Measurements from ENCODE around the gene ANO10.

The ANO10 gene

DNA sequence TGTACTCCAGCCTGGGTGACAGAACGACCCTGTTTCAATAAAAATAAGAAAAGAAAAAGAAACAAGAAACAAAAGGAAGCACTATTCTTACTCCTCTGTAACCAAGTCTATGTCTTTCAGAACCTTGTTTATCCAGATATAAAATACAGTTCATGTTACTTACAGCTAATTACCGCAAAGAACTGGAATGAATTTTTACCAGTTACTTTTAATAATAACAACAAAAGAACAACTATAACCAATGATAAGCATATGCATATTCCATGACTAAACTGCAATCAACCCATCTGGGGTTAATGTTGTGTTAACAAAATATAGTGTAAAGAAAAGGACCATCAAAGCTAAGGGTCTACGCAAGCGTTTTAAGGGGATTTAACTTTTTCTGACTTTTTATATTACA is 212.3 kb downstream of the ANO10 start:
- DNase-seq, result no peak

GRCh38 chr3:43406643-43407023 is 215.2 kb downstream of the ANO10 start:
- no peak for DNase-seq

- DNase-seq, result no peak
These were observed 215.7 kb downstream of the ANO10 start for GRCh38 chr3:43405888-43406642.

DNA sequence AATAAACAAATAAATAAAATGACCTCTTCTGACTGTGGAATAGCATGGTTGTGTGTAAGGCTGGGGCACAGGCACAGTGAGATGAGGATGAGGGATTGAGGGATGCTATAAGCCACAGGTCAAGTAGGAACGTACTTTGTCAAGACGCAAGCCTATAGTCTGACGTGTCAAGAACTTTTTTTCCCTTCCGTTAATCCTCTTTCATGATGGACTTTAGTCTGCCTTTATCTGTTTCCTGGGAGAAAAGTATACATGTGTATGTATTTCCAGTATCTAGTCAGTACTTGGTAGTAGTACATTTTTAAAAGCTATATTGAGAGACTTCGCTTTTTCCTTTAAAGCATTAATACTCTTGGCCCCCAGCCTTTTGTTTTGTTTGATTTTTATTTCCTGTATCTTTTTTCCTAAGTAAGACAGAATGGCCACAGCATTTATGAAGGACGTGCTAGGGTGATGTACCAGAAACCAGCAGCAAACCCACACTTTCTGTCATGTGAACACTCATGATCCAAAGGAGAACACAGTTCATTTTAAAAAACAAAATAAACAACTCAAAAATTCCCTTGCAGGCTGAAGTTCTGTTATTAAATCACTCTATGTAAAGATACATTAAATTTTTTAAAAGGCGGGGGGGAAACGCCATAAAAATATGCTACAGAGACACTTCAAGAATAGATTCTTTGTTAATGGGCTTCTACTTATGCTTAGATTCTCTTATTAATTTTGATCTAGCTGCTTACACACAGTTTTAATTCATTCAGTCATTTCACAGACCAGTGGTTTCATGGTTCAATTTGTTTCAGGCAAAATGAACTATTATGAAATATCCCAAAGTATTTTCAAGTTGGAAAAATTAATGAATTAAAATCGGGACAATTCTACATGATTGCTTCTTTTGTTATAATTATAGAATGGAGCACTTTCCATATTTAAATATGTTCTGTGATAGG is 220.8 kb downstream of the ANO10 start:
- DNase-seq, result no peak

DNA sequence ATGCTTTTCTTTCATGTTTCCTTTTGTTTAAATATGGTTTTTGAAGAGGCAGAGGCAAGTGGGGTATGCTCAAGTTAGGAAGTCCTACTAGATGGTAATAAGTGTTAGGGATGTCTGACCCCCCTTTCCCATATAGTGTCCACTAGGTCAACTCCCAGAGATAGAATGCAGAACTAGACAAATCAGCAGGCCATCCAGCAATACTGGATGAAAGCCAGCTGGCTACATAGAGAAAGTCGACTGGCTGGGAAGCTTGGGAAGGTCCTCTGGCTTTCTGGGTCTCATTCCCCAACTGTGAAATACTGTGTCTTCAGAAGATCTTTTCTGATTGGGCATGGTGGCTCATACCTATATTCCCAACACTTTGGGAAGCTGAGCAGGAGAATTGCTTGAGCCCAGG is 221.6 kb downstream of the ANO10 start:
- DNase-seq, result no peak

DNA sequence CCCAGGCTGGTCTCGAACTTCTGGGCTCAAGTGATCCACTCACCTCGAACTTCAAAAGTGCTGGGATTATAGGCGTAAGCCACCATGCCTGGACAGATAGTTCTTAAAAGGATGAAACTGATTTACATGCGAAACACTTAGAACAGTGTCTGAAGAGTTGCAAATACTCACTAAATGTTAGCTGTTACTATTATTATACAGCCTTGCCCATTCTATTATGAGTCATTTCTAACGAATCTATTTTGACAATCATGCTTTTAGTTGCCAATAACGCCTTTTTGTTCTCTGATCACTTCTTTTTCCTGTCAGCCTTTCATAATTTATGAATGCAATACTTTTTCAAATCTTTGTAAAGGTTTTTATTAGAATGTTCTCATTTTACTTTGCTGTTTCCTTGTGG is 222.8 kb downstream of the ANO10 start:
- no peak for DNase-seq

DNA sequence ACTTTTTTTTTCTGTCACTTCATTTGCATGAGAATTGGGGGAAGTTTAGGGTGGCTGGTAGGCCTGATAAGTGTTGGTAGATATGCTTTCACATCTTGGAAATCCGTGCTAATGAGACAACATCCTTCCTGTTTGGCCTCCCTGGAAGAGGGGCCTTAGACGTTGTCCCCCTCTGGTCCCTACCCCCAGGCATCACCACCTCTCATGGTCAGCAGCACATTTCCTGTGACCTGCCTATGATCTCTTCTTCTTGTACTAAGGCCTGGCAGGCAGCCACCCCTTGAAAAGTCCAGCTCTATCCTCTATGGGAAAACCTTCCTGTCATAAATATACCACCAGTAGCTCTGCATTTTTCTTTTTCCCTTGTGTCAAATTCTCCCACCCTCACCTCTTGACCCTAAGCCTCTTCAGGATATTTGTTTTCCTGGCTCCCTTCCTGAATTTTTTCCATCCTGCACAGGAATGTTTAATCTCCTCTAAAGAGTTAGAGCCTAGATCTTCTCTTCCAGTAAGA is 227.7 kb downstream of the ANO10 start:
- no peak for DNase-seq

- DNase-seq, result no peak
These were observed 230.2 kb downstream of the ANO10 start for GRCh38 chr3:43391621-43392020.

- no peak for DNase-seq
These were observed 231.6 kb downstream of the ANO10 start for GRCh38 chr3:43390255-43390588.

DNA sequence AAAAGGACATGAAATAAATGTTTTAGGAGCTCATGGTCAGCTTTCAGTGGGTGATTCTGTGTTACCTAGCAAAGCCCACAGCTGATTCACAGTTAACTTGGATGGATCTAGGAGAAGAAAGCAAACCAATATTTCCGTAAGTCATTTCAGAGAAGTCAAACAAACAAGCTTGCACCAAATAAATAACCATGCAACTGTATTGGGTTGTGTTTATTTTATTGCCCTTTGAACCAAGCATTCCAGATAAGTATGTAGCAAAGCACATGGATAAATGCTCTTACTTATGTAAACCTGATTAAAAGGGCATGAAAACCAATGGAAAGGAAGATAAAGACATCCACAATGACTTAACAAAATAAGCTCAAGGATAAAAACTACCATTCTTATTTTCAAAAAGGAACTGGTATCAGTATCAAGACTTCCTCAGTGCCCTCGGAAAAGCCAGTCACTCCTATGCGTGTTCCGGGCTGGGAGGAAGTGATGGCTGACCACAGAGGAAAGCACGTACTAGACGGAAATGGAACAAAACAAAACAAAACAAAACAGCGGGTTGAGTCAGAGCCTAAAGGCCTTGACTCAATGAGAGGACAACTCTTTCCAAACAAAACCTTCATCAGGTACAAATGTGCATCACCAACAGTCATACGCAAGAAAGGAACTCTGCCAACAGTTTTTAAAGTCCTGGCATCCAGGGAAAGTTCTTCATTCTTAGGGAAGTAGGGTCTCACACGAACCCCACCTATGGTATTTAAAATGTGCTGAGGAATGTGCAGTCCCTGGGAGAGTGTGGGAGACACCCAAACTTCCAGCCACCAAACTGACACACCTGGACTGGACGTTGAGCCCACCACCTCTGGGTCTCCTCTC is 232.2 kb downstream of the ANO10 start:
- DNase-seq, result peak; percentile 85

DNA sequence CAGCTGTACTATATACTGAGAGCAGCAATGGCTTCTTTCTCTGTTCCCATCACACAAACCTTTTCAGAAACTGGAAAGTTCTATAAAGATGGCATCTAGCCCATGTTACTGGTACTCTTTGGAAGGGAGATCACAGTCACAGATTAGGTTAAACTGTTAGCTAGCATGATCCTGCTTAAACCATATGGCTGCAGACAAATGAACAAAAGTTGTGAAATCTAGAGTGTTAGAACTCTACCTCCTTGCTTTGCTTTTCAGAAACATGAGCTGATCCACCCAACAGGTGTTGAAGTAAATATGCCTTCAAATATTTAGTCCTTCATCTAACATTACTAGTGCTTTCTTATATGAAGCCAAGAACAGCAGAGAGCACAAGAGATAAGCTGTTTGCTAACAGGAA is 232.9 kb downstream of the ANO10 start:
- DNase-seq, result no peak

- DNase-seq, result no peak
These were observed 233.6 kb downstream of the ANO10 start for GRCh38 chr3:43388175-43388574.

GRCh38 chr3:43379343-43379742 is 242.5 kb downstream of the ANO10 start:
- no peak for DNase-seq

DNA sequence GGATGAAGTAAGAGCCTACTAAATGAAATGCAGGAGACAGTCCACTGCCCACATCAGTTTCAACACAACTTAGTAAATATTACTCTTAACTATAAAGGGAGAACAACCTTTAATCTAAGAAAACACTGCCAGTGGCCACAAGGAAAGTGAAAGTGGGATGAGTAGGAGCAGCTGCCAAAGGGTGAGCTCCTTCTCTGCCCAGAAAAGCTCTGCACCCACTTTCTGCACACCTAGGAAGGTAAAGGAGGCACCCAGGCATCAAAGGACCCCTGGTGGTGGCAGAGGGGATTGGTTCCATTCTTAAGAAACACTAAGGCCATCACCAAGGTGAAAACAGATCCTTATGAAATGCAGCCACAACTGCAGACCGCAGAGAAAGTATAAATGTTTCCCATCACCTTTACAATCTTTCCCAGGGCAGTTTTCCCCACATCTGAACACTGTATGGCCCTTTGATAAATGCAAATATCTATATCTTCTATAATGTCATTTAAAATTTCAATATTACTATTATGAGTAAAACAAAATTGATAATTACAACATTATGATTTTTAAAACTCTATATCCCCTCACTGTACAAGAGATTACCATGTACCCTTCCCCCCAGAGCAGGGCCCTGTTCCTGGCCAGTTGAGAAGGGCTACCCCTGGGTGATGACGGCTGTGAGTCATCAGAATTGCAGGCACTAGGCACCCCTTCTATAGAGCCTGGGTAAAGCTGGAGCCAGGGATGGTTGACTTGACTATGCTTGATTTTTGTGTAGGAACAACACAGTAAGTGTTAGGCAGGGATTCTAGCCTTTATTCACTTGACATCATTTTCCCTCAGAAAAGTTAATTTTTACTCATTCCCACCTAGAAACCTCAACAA is 243.5 kb downstream of the ANO10 start:
- DNase-seq, result peak; percentile 79

DNA sequence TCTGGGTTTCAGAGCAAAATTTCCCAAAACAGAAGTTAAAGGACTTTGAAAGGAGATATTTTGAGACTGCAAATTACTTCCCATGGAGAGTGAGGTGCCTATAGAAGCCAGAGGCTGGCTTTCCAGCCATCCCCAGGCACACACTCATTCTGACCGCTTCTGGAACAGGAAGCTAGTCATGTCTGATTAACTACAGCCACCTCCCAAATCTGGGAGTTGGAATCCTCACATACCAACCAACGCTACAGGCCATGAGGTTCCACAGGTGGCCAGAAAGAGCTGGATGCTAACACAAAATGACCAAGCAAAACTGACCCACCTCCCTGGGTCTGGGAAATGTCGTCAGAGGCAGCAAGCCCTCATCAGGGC is 248.3 kb downstream of the ANO10 start:
- no peak for DNase-seq

DNA sequence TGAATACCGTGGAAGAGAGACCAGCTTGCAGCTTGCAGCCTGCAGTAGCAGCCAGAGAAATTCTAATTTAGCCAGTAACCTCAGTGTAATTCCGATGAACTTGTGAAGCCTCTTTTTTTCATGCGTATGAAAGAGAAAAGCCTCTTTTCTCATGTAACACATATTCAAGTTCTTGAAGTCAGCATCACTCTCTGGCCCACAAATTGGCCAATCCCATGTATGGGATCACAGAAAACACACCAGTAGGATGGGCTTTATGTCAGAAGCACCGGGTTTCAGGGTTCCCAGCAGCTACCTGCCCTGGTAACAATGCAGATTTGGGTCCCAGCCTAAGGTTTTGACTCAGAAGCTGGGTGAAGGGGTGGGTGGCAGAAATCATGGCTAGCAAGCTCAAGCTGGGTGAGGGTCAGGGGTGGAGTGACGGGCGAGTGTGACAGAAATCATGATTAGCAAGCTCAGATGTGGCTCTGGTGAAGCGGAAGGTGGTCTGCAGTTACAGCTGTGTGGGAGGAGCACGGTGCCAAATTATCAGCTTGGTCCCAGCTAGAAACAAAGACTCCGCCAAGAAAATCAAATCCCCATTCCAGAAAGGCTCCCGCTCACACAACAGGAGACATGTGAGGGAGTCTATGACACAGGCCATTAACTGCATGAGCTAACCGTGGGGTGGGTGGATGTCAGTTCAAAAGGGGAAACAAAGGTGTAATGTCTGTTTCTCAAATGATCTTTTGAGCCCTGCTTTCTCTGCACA is 248.8 kb downstream of the ANO10 start:
- no peak for DNase-seq

DNA sequence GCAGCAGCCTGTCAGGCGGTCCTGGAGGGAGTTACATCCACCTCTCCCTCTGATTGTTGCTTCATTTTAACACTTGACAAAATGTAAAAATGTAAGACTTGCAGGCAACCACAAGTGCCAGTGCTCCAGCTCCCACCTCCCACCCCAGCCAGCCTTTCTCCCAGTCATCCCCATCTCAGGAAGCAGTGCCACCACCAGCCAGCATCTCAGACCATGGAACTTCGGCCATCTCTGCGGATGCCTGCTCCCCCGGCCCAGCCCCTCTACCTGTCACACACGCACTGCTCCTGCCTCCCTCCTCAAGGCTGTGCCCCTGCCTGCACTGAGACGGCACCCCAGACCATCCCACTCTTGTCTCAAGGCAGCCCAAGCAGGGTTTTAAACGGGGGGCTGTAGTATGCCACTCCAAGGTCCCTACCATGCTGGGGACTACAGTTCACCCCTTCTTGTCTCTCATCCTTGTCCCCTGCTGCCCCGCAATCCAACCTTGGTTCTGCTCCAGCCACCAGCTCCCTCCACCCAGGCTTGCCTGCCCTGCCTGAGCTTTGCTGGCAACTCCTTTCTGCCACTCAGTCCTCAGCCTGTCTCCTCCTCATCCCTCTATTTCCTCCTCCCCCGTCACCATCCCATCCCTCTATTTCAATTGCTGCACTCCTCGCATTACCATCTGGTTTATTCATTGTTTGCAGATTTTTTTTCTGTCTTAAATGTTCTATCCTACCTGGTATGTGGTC is 249.6 kb downstream of the ANO10 start:
- DNase-seq, result no peak

GRCh38 chr3:43371494-43371893 is 250.3 kb downstream of the ANO10 start:
- DNase-seq, result no peak

DNA sequence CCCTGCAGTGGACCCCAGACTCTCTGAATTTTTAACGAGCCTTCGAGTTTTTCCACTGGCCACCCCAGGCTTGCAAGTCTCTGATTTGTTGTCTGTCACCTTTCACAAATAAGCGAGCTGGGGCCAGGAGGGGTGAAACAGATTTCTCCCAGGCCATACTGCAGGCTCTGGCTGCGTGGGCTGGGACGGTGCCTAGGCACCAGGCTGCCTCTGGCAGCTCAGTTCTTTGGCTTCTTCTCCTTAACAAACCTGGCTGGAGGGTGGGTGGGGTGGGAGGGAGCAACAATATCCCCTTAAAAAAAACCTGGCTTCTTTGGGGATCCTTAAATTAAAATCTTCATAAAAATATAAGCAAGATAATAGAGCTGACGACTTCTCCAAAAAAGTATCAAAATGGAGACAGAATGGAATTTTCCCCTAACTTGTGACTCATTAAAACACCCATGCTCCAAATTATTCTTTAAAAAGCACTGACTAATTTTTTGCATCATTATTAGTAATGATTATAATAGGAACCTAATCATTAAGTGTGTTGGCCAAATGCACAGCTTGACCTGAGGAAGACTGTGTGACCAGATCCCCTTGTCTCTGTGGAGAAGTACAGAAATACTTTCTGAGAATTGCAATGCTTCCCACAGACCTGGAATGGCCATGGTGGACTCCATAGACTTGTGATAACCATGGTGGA is 251.4 kb downstream of the ANO10 start:
- no peak for DNase-seq
